ENCODE measurements around the gene CIDEB. TPM values are rescaled to one million over a fixed set of nuclear protein-coding genes. Genes with fewer than 3 reads are reported as not detected.
A peak's percentile ranks its signal among the peaks of the same experiment; 100 is the strongest.
"Not testable (repeated sequence)": the region's sequence is repeated elsewhere in the genome, so short reads cannot be mapped to it uniquely, and the experiment has no call there.

The CIDEB gene
- total RNA-seq (13.4 TPM), polyA plus RNA-seq (ENCODE audit: insufficient read depth in 1 of 8, insufficient read length in 8 of 8, low replicate concordance in 1 of 8) (10 to 100 TPM in 7 of 8 donors, 1 to 10 TPM in 1; 8.9 to 21.1 (median 15.3) TPM)
- long read RNA-seq, donor 1, partial matches to known transcripts = 0 of 1 reads
- long read RNA-seq, donor 1, other reads (novel, unspliced or antisense) = 0 of 1 reads
- long read RNA-seq, donor 2 = 0 reads
- long read RNA-seq, donor 3, partial matches to known transcripts = 30 of 31 reads
- long read RNA-seq, donor 3, other reads (novel, unspliced or antisense) = 0 of 31 reads
- long read RNA-seq, donor 4, partial matches to known transcripts = 0 of 3 reads
- long read RNA-seq, donor 4, other reads (novel, unspliced or antisense) = 0 of 3 reads
- long read RNA-seq, donor 5, transcript CIDEB-201 (7 exons, 2,294 nt) = major isoform, 8 of 17 reads
- long read RNA-seq, donor 5, partial matches to known transcripts = 8 of 17 reads
- long read RNA-seq, donor 5, other reads (novel, unspliced or antisense) = 0 of 17 reads
- long read RNA-seq, donor 6, partial matches to known transcripts = 0 of 1 reads
- long read RNA-seq, donor 6, other reads (novel, unspliced or antisense) = 0 of 1 reads
- long read RNA-seq, donor 7, partial matches to known transcripts = 0 of 3 reads
- long read RNA-seq, donor 7, other reads (novel, unspliced or antisense) = 0 of 3 reads
- long read RNA-seq, donor 8, partial matches to known transcripts = 6 of 7 reads
- long read RNA-seq, donor 8, other reads (novel, unspliced or antisense) = 0 of 7 reads
- long read RNA-seq, donor 9, partial matches to known transcripts = 56 of 59 reads
- long read RNA-seq, donor 9, other reads (novel, unspliced or antisense) = 0 of 59 reads
- long read RNA-seq, donor 10, partial matches to known transcripts = 0 of 4 reads
- long read RNA-seq, donor 10, other reads (novel, unspliced or antisense) = 0 of 4 reads
- long read RNA-seq, donor 11, partial matches to known transcripts = 0 of 5 reads
- long read RNA-seq, donor 11, other reads (novel, unspliced or antisense) = 0 of 5 reads

GRCh38 chr14:24307575-24308341, at the start of gene CIDEB:
CIDEB (minus strand) TSS chr14:24307977; CDS start chr14:24307858, 119 bp downstream.
- Histone ChIP-seq H3K27me3 (ENCODE audit: control insufficient read depth, insufficient read depth, low read length) (no peaks in the 10 kb centered on the region), H3K4me3 (ENCODE audit: low read length) (no peak within 1 kb of the TSS), H3K9me3 (replicated peaks; ENCODE audit: control insufficient read depth, low read depth, low read length) (no peaks in the 10 kb centered on the region), H3K4me1 (ENCODE audit: control insufficient read depth, insufficient read depth, low read length) (peaks cover 27% of the 10 kb centered on the region), H3K36me3 (ENCODE audit: control insufficient read depth, insufficient read depth, low read length) (peaks cover 52% of the 10 kb centered on the region), H3K27ac (ENCODE audit: low read length) (no peak within 1 kb of the TSS)
- WGBS (ENCODE audit: insufficient coverage) = 75% methylated on average over 5 of the region's 6 CpGs
- DNase-seq = peak; percentile 71

GRCh38 chr14:24356208-24356607, 48.4 kb upstream of the CIDEB start:
- no peaks in the 10 kb centered on the region for H3K4me1 ChIP-seq (ENCODE audit: control insufficient read depth, insufficient read depth, low read length)
- no peak for DNase-seq
- no peaks in the 10 kb centered on the region for H3K9me3 ChIP-seq (replicated peaks; ENCODE audit: control insufficient read depth, low read depth, low read length)
- H3K27ac ChIP-seq (ENCODE audit: low read length) = no peak overlapping the region
- WGBS (ENCODE audit: insufficient coverage) = no CpG with 5 or more reads among the region's 4 CpGs
- H3K36me3 ChIP-seq (ENCODE audit: control insufficient read depth, insufficient read depth, low read length) = no peaks in the 10 kb centered on the region
- H3K4me3 ChIP-seq (ENCODE audit: low read length) = no peak overlapping the region
- H3K27me3 ChIP-seq (ENCODE audit: control insufficient read depth, insufficient read depth, low read length) = peaks cover 8% of the 10 kb centered on the region

- WGBS (ENCODE audit: insufficient coverage) = 83% methylated on average over 1 of the region's 7 CpGs
- no peaks in the 10 kb centered on the region for H3K9me3 ChIP-seq (replicated peaks; ENCODE audit: control insufficient read depth, low read depth, low read length)
- H3K36me3 ChIP-seq (ENCODE audit: control insufficient read depth, insufficient read depth, low read length) = no peaks in the 10 kb centered on the region
- H3K27ac ChIP-seq (ENCODE audit: low read length) = no peak overlapping the region
- no peak for DNase-seq
- H3K27me3 ChIP-seq (ENCODE audit: control insufficient read depth, insufficient read depth, low read length) = peaks cover 12% of the 10 kb centered on the region
- no peak overlapping the region for H3K4me3 ChIP-seq (ENCODE audit: low read length)
- H3K4me1 ChIP-seq (ENCODE audit: control insufficient read depth, insufficient read depth, low read length) = no peaks in the 10 kb centered on the region
Observed at GRCh38 chr14:24355009-24355408, 47.2 kb upstream of the CIDEB start.

- not testable (repeated sequence) for H3K4me1 ChIP-seq (ENCODE audit: control insufficient read depth, insufficient read depth, low read length); H3K9me3 ChIP-seq (replicated peaks; ENCODE audit: control insufficient read depth, low read depth, low read length); H3K36me3 ChIP-seq (ENCODE audit: control insufficient read depth, insufficient read depth, low read length); DNase-seq; H3K4me3 ChIP-seq (ENCODE audit: low read length); H3K27ac ChIP-seq (ENCODE audit: low read length)
- WGBS (ENCODE audit: insufficient coverage) = 50% methylated on average over 1 of the region's 3 CpGs
- H3K27me3 ChIP-seq (ENCODE audit: control insufficient read depth, insufficient read depth, low read length) = peaks cover 12% of the 10 kb centered on the region
Observed at GRCh38 chr14:24354482-24354825, 46.7 kb upstream of the CIDEB start.

- no peaks in the 10 kb centered on the region for H3K9me3 ChIP-seq (replicated peaks; ENCODE audit: control insufficient read depth, low read depth, low read length)
- no peak overlapping the region for H3K27ac ChIP-seq (ENCODE audit: low read length)
- H3K4me1 ChIP-seq (ENCODE audit: control insufficient read depth, insufficient read depth, low read length) = no peaks in the 10 kb centered on the region
- WGBS (ENCODE audit: insufficient coverage) = 96% methylated on average over 3 of the region's 5 CpGs
- peak; percentile 21 for DNase-seq
- H3K4me3 ChIP-seq (ENCODE audit: low read length) = no peak overlapping the region
- H3K36me3 ChIP-seq (ENCODE audit: control insufficient read depth, insufficient read depth, low read length) = no peaks in the 10 kb centered on the region
- peaks cover 12% of the 10 kb centered on the region for H3K27me3 ChIP-seq (ENCODE audit: control insufficient read depth, insufficient read depth, low read length)
Observed at GRCh38 chr14:24353559-24354481, 46.0 kb upstream of the CIDEB start.

GRCh38 chr14:24351517-24351916, 43.7 kb upstream of the CIDEB start:
- Histone ChIP-seq H3K4me3 (ENCODE audit: low read length) (no peak overlapping the region), H3K4me1 (ENCODE audit: control insufficient read depth, insufficient read depth, low read length) (no peaks in the 10 kb centered on the region), H3K36me3 (ENCODE audit: control insufficient read depth, insufficient read depth, low read length) (no peaks in the 10 kb centered on the region), H3K27me3 (ENCODE audit: control insufficient read depth, insufficient read depth, low read length) (peaks cover 12% of the 10 kb centered on the region), H3K9me3 (replicated peaks; ENCODE audit: control insufficient read depth, low read depth, low read length) (no peaks in the 10 kb centered on the region), H3K27ac (ENCODE audit: low read length) (no peak overlapping the region)
- DNase-seq = peak; percentile 55
- WGBS (ENCODE audit: insufficient coverage) = 18% methylated on average over 2 of the region's 4 CpGs

- WGBS (ENCODE audit: insufficient coverage) = 55% methylated on average over 3 of the region's 5 CpGs
- H3K9me3 ChIP-seq (replicated peaks; ENCODE audit: control insufficient read depth, low read depth, low read length) = no peaks in the 10 kb centered on the region
- peaks cover 22% of the 10 kb centered on the region for H3K27me3 ChIP-seq (ENCODE audit: control insufficient read depth, insufficient read depth, low read length)
- no peak for DNase-seq
- no peaks in the 10 kb centered on the region for H3K36me3 ChIP-seq (ENCODE audit: control insufficient read depth, insufficient read depth, low read length)
- H3K27ac ChIP-seq (ENCODE audit: low read length) = no peak overlapping the region
- H3K4me3 ChIP-seq (ENCODE audit: low read length) = no peak overlapping the region
- H3K4me1 ChIP-seq (ENCODE audit: control insufficient read depth, insufficient read depth, low read length) = no peaks in the 10 kb centered on the region
Observed at GRCh38 chr14:24349742-24350141, 42.0 kb upstream of the CIDEB start.

- Histone ChIP-seq H3K4me1 (ENCODE audit: control insufficient read depth, insufficient read depth, low read length) (no peaks in the 10 kb centered on the region), H3K4me3 (ENCODE audit: low read length) (no peak overlapping the region), H3K27ac (ENCODE audit: low read length) (no peak overlapping the region), H3K9me3 (replicated peaks; ENCODE audit: control insufficient read depth, low read depth, low read length) (no peaks in the 10 kb centered on the region), H3K36me3 (ENCODE audit: control insufficient read depth, insufficient read depth, low read length) (no peaks in the 10 kb centered on the region), H3K27me3 (ENCODE audit: control insufficient read depth, insufficient read depth, low read length) (peaks cover 26% of the 10 kb centered on the region)
- whole genome bisulfite sequencing (ENCODE audit: insufficient coverage) = no CpG with 5 or more reads among the region's 2 CpGs
- no peak for DNase-seq
Observed at GRCh38 chr14:24348186-24348585, 40.4 kb upstream of the CIDEB start.

GRCh38 chr14:24347134-24347533, 39.4 kb upstream of the CIDEB start:
- Histone ChIP-seq H3K36me3 (ENCODE audit: control insufficient read depth, insufficient read depth, low read length) (no peaks in the 10 kb centered on the region), H3K4me1 (ENCODE audit: control insufficient read depth, insufficient read depth, low read length) (no peaks in the 10 kb centered on the region), H3K27me3 (ENCODE audit: control insufficient read depth, insufficient read depth, low read length) (peaks cover 22% of the 10 kb centered on the region), H3K4me3 (ENCODE audit: low read length) (no peak overlapping the region), H3K27ac (ENCODE audit: low read length) (no peak overlapping the region), H3K9me3 (replicated peaks; ENCODE audit: control insufficient read depth, low read depth, low read length) (no peaks in the 10 kb centered on the region)
- no peak for DNase-seq
- WGBS (ENCODE audit: insufficient coverage) = 11% methylated on average over 1 of the region's 1 CpG
